Activated T-helper 2 cell treated with anti-CD3 and anti-CD28 coated beads, Interferon-gamma antibody, Interleukin-2, Interleukin-4, amounts not matched to agents 10 μg/mL and 5 μg/mL and 100 μg/mL, durations not matched to agents 14 hours and 24 hours and 36 hours (primary cell): ENCODE results near the gene ALDH1L1. TPM values are rescaled to one million over a fixed set of nuclear protein-coding genes. Genes with fewer than 3 reads are reported as not detected.

ENCODE experiments used
- DNase-seq: peaks from one replicate; pipeline ENCODE4 v3.0.0; 2021; ENCODE audit warnings: low spot score
- H3K27ac Mint-ChIP-seq: one replicate; pipeline ENCODE4 v1.8.0; 2021; ENCODE audit warnings: mixed read lengths
- H3K27me3 Mint-ChIP-seq: one replicate; pipeline ENCODE4 v1.8.0; 2021; ENCODE audit warnings: low read depth, mixed read lengths
- H3K36me3 Mint-ChIP-seq: one replicate; pipeline ENCODE4 v1.8.0; 2021; ENCODE audit warnings: low read depth, mixed read lengths
- H3K4me1 Mint-ChIP-seq: one replicate; pipeline ENCODE4 v1.8.0; 2021; ENCODE audit warnings: low read depth, mixed read lengths
- H3K4me3 Mint-ChIP-seq: one replicate; pipeline ENCODE4 v1.8.0; 2021; ENCODE audit warnings: low read depth, mild to moderate bottlenecking, moderate library complexity, mixed read lengths
- H3K9me3 Mint-ChIP-seq: one replicate; pipeline ENCODE4 v1.8.0; 2021; ENCODE audit warnings: mixed read lengths
- intact Hi-C: fragments of 100-400 bp; cut with micrococcal nuclease; formaldehyde crosslinking; loops from one replicate; pipeline ENCODE4 v1.15.1; 2023
- total RNA-seq: library from RNA; stranded (reverse); gene quantifications from 2 replicates; pipeline ENCODE4 v1.2.3, GENCODE V29; 2022

Gene ALDH1L1
- total RNA-seq, 1 donor from 2014 or later, result not detected

DNA sequence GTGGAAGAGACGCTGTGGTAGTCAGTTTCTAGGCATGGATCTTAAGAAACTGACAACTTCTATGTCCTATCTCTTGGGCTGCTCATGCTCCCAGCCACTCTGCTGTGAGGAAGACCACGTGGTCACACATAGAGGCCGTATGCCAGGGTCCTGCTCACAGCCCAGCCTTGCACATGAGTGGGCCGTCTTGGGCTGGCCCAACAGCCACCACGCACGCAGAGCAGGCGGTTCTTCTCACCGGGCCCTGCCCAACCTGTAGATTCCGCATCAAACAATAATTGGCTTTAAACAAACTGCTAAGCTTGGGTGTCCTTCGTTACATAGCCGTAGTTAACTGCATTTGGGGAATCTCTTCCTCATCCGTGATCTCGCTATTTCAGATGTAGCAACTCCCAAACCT, 122.5 kb downstream of the ALDH1L1 start:
- Mint-ChIP-seq H3K36me3 (no peaks in the 10 kb centered on the region), H3K4me1 (peaks cover 1% of the 10 kb centered on the region), H3K27ac (no peak overlapping the region), H3K9me3 (no peaks in the 10 kb centered on the region), H3K4me3 (no peak overlapping the region), H3K27me3 (no peaks in the 10 kb centered on the region)
- DNase-seq, result no peak
- intact Hi-C loops, result no loop called here

- H3K36me3 Mint-ChIP-seq, result no peaks in the 10 kb centered on the region
- H3K4me3 Mint-ChIP-seq, result no peak overlapping the region
- H3K4me1 Mint-ChIP-seq, result peaks cover 2% of the 10 kb centered on the region
- no peaks in the 10 kb centered on the region for H3K27me3 Mint-ChIP-seq
- no peaks in the 10 kb centered on the region for H3K9me3 Mint-ChIP-seq
- H3K27ac Mint-ChIP-seq, result no peak overlapping the region
- intact Hi-C loops, result no loop called here
- DNase-seq, result no peak
These were observed 122.9 kb downstream of the ALDH1L1 start for GRCh38 chr3:126057501-126057819.

DNA sequence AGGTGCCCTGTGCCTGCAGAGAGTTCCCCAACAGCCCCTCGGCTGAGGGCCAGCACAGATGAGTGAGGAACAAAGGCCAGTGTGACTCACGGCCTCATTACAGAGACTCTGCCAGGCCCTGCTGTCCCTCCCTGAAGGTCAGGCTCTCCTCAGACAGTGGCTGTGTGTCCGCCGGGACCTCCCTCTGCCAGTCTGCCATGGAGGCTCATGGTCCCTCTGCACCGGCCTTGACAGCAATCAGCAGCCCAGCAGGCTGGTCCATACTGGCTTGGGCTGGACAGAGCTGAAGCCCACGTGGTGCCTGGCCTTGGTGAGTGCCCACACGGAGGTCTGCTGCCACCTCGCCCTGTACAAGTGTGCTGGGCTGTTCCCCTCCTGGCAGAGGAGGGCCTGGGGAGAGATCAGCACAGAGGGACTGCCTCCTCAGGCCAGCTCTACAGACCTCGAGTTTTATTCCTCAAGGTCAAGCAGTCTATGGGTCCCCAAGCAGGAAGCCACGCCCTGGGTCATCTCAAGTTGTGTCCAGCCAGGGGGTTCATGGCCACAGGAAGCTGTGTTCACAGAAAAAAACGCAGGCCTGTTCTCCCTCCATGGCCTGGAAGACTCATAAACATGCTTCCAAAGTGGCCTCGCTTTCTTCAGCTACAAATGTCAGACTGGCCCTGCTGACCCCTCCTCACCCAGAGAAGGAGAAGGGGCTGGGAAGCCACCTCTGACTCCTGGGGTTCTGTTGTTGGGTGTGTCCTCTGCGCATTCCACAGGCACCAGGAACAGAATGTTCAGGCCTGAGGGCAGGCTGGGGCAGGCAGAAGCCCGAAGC, 123.5 kb downstream of the ALDH1L1 start:
- H3K4me1 Mint-ChIP-seq, result peaks cover 5% of the 10 kb centered on the region
- H3K9me3 Mint-ChIP-seq, result no peaks in the 10 kb centered on the region
- intact Hi-C loops, result no loop called here
- H3K36me3 Mint-ChIP-seq, result no peaks in the 10 kb centered on the region
- no peak for DNase-seq
- no peak overlapping the region for H3K27ac Mint-ChIP-seq
- H3K27me3 Mint-ChIP-seq, result no peaks in the 10 kb centered on the region
- H3K4me3 Mint-ChIP-seq, result no peak overlapping the region

GRCh38 chr3:126056088-126056487, 124.3 kb downstream of the ALDH1L1 start:
- no peaks in the 10 kb centered on the region for H3K27me3 Mint-ChIP-seq
- no peak overlapping the region for H3K27ac Mint-ChIP-seq
- no peak overlapping the region for H3K4me3 Mint-ChIP-seq
- intact Hi-C loops, result no loop called here
- H3K9me3 Mint-ChIP-seq, result no peaks in the 10 kb centered on the region
- H3K4me1 Mint-ChIP-seq, result peaks cover 5% of the 10 kb centered on the region
- no peak for DNase-seq
- H3K36me3 Mint-ChIP-seq, result no peaks in the 10 kb centered on the region

DNA sequence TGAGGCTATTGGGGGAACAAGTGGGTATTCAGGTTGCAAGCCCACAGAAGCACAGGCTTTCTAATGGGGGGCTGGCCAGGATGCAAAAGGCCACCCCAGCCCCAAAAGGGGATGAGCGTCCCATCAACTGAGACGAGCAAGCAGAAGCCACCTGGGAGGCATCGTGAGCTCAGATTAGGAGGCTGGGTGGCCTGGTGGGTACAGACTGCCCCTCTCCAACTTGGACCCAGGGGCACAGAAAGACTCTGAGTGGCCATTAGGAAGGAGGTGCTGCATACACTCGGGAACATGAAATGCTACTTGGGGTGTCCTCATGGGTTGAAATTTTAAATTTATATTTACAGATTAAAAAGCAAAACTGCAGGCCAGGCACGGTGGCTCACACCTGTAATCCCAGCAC, 125.5 kb downstream of the ALDH1L1 start:
- no peak overlapping the region for H3K27ac Mint-ChIP-seq
- no peaks in the 10 kb centered on the region for H3K27me3 Mint-ChIP-seq
- H3K4me3 Mint-ChIP-seq, result no peak overlapping the region
- intact Hi-C loops, result no loop called here
- DNase-seq, result no peak
- no peaks in the 10 kb centered on the region for H3K36me3 Mint-ChIP-seq
- H3K9me3 Mint-ChIP-seq, result no peaks in the 10 kb centered on the region
- H3K4me1 Mint-ChIP-seq, result peaks cover 5% of the 10 kb centered on the region

- no peak for DNase-seq
- no peaks in the 10 kb centered on the region for H3K27me3 Mint-ChIP-seq
- no peak overlapping the region for H3K27ac Mint-ChIP-seq
- intact Hi-C loops, result no loop called here
- H3K9me3 Mint-ChIP-seq, result no peaks in the 10 kb centered on the region
- peaks cover 5% of the 10 kb centered on the region for H3K4me1 Mint-ChIP-seq
- H3K4me3 Mint-ChIP-seq, result no peak overlapping the region
- no peaks in the 10 kb centered on the region for H3K36me3 Mint-ChIP-seq
These were observed 126.3 kb downstream of the ALDH1L1 start for GRCh38 chr3:126053949-126054569.

Other genes starting within 250 kb of the ALDH1L1 start
- not detected in 2 replicates for gene ROPN1B, start 211.4 kb downstream of the ALDH1L1 start, total RNA-seq
- 13.1 and 14.7 TPM in 2 replicates for gene SLC41A3, start 96.5 kb downstream of the ALDH1L1 start, total RNA-seq
- gene KLF15, start 176.8 kb upstream of the ALDH1L1 start, total RNA-seq, result 0.14 and 0.30 TPM in 2 replicates
- gene CFAP100, start 214.3 kb upstream of the ALDH1L1 start, total RNA-seq, result not detected in 2 replicates